ENCODE results near the gene DYNC1H1.

DNA sequence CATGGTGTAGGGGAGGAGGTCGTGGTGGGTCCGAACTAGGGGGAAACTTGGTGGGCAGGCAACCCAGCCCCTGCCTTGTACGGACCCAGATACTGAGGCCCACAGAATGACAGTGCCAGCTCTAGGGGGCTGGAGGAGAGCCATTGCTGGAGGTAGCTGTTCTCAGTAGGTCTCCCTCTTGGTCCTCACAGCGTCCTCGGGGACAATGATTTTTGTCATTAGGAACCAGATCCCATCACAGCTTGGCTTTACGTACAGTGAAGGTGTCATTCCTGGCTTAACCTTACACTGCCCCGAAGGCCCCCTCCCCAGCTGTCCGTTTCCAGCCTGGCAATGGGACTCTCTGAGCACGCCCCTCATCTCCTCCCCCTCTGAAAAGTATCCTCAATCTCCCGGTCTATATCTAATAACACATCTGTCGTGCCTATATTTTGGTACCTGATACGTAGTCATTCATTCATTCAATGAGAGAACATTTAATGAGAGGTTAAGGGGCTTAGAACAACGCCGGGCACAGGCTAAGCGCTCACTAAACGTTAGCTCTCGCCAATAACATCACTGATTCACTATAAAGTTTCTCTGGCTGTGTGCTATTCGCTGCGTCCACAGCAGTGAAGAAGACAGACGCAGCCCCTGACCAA is 597 bp upstream of the DYNC1H1 start:
- no peak for TF ChIP-seq CTCF (conservative IDR thresholded peaks at IDR 0.05)
- no peak for TF ChIP-seq ZFX (IDR thresholded peaks at IDR 0.05)

All from C4-2B (cell line).